ENCODE results near the gene SOX8.
A peak's percentile ranks its signal among the peaks of the same experiment; 100 is the strongest.
"Not testable (repeated sequence)": the region's sequence is repeated elsewhere in the genome, so short reads cannot be mapped to it uniquely, and the experiment has no call there.

Gene SOX8

GRCh38 chr16:981695-982144 lies at the start of gene SOX8:
Gene SOX8, plus strand, starts transcription at chr16:981770. Its CDS starts 153 bp downstream, at chr16:981923.
- DNase-seq (ENCODE audit: low spot score): no peak

GRCh38 chr16:932831-933330 lies 48.7 kb upstream of the SOX8 start:
- no peak for DNase-seq (ENCODE audit: low spot score)

GRCh38 chr16:933581-933980 lies 48.0 kb upstream of the SOX8 start:
- DNase-seq (ENCODE audit: low spot score): no peak

- no peak for DNase-seq (ENCODE audit: low spot score)
Measured at GRCh38 chr16:934178-934577, 47.4 kb upstream of the SOX8 start.

- no peak for DNase-seq (ENCODE audit: low spot score)
Measured at GRCh38 chr16:935684-936083, 45.9 kb upstream of the SOX8 start.

GRCh38 chr16:937311-937710 lies 44.3 kb upstream of the SOX8 start:
- no peak for DNase-seq (ENCODE audit: low spot score)

- no peak for DNase-seq (ENCODE audit: low spot score)
Measured at GRCh38 chr16:937723-938122, 43.8 kb upstream of the SOX8 start.

GRCh38 chr16:938136-938535 lies 43.4 kb upstream of the SOX8 start:
- DNase-seq (ENCODE audit: low spot score): no peak

- DNase-seq (ENCODE audit: low spot score): no peak
Measured at GRCh38 chr16:938752-939151, 42.8 kb upstream of the SOX8 start.

GRCh38 chr16:939311-939710 lies 42.3 kb upstream of the SOX8 start:
- DNase-seq (ENCODE audit: low spot score): no peak

GRCh38 chr16:939941-940340 lies 41.6 kb upstream of the SOX8 start:
- no peak for DNase-seq (ENCODE audit: low spot score)

GRCh38 chr16:942436-943060 lies 39.0 kb upstream of the SOX8 start:
- DNase-seq (ENCODE audit: low spot score): no peak

- no peak for DNase-seq (ENCODE audit: low spot score)
Measured at GRCh38 chr16:943971-944370, 37.6 kb upstream of the SOX8 start.

- no peak for DNase-seq (ENCODE audit: low spot score)
Measured at GRCh38 chr16:945271-946047, 36.1 kb upstream of the SOX8 start.

- DNase-seq (ENCODE audit: low spot score): no peak
Measured at GRCh38 chr16:946048-946395, 35.5 kb upstream of the SOX8 start.

GRCh38 chr16:947255-947921 lies 34.2 kb upstream of the SOX8 start:
- DNase-seq (ENCODE audit: low spot score): peak; percentile 50

- DNase-seq (ENCODE audit: low spot score): not testable (repeated sequence)
Measured at GRCh38 chr16:947922-948303, 33.7 kb upstream of the SOX8 start.

GRCh38 chr16:948767-949166 lies 32.8 kb upstream of the SOX8 start:
- not testable (repeated sequence) for DNase-seq (ENCODE audit: low spot score)

- DNase-seq (ENCODE audit: low spot score): peak; percentile 68
Measured at GRCh38 chr16:950733-951573, 30.6 kb upstream of the SOX8 start.

GRCh38 chr16:951660-952301 lies 29.8 kb upstream of the SOX8 start:
- no peak for DNase-seq (ENCODE audit: low spot score)

- DNase-seq (ENCODE audit: low spot score): no peak
Measured at GRCh38 chr16:952321-952720, 29.2 kb upstream of the SOX8 start.

- DNase-seq (ENCODE audit: low spot score): not testable (repeated sequence)
Measured at GRCh38 chr16:953818-954217, 27.8 kb upstream of the SOX8 start.

All from cerebellar cortex (tissue), 1 donor.